A549 (cell line): ENCODE data around the gene PSG2. TPM values are rescaled to one million over a fixed set of nuclear protein-coding genes. Genes with fewer than 3 reads are reported as not detected.
"Not testable (repeated sequence)": the region's sequence is repeated elsewhere in the genome, so short reads cannot be mapped to it uniquely, and the experiment has no call there.

Source experiments
- ATAC-seq, 2 experiments: fragments of 200-7000 bp in 1 of 2; fragments of >200 bp in 1 of 2; cut with Nextera tagmentation in 1 of 2; cut with Tn5 transposase in 1 of 2; 3 replicates each; pipeline versions ENCODE4 v1.8.0 to v1.9.1; 2018 to 2020; ENCODE audit warnings: mild to moderate bottlenecking in 1 of 2, moderate library complexity in 1 of 2
- CTCF ChIA-PET: fragments of 300-600 bp; sonication (Branson Sonifier 250); formaldehyde crosslinking; extraction: SDS; loops from one replicate; lab custom pipeline; 2021; ENCODE audit warnings: antibody characterized with exemption, inconsistent platforms; lab: Yijun Ruan, JAX
- POLR2A ChIA-PET: fragments of 350-600 bp; formaldehyde crosslinking; extraction: SDS; loops from one replicate; lab custom pipeline; 2021; ENCODE audit warnings: antibody characterized with exemption, inconsistent platforms; lab: Yijun Ruan, JAX
- DNase-seq, 2 experiments: peaks; one replicate each; pipeline versions ENCODE4 v3.0.0 to v3.0.0-alpha.2; 2011 to 2016; ENCODE audit warnings: low read depth in 1 of 2, low spot score in 1 of 2
- FAIRE-seq: peaks from 2 replicates; lab custom pipeline; 2011; peaks lifted over from hg19 to GRCh38; lab: Jason Lieb, UNC
- H3K27ac ChIP-seq, 2 experiments: fragments of >200 bp; sonication (Bioruptor Twin); formaldehyde crosslinking; 3 replicates each; pipeline ENCODE4 v1.5.1; 2016 to 2017
- H3K4me1 ChIP-seq: fragments of >200 bp; sonication (Bioruptor Twin); formaldehyde crosslinking; 3 replicates; pipeline ENCODE4 v1.6.1; 2016
- H3K4me2 ChIP-seq: fragments of >200 bp; sonication (Bioruptor Twin); formaldehyde crosslinking; 3 replicates; pipeline ENCODE4 v1.6.1; 2016
- H3K4me3 ChIP-seq: fragments of >200 bp; sonication (Bioruptor Twin); formaldehyde crosslinking; 3 replicates; pipeline ENCODE4 v1.5.1; 2016
- H3K9me3 ChIP-seq: fragments of >200 bp; sonication (Bioruptor Twin); formaldehyde crosslinking; 3 replicates; pipeline ENCODE4 v1.6.1; 2016
- ELK1 ChIP-seq: fragments of 150-350 bp; IDR thresholded peaks from 2 replicates; pipeline ENCODE4 v1.6.1; 2014; ENCODE audit warnings: low read depth, mild to moderate bottlenecking, low read length
- RAD21 ChIP-seq, 2 experiments: fragments of >200 bp in 1 of 2; sonication (Bioruptor Twin) in 1 of 2; formaldehyde crosslinking in 1 of 2; IDR thresholded peaks in 1 of 2; conservative IDR thresholded peaks in 1 of 2; 2 replicates in 1 of 2; 3 replicates in 1 of 2; pipeline ENCODE4 v1.6.1; 2012 to 2018; ENCODE audit warnings: inconsistent platforms in 1 of 2
- SMC3 ChIP-seq: fragments of >200 bp; sonication (Bioruptor Twin); formaldehyde crosslinking; IDR thresholded peaks from 3 replicates; pipeline ENCODE4 v1.6.1; 2018; ENCODE audit warnings: inconsistent platforms
- WGBS: methylation state at CpG from one replicate; pipeline ENCODE4 v1.1.6; 2017; ENCODE audit errors: missing lambda C conversion rate; 5-methylcytosine and 5-hydroxymethylcytosine counted together
- polyA plus RNA-seq, 4 experiments: library from polyadenylated mRNA; depleted of rRNA in 3 of 4; stranded (reverse); fragments of >200 nt; fragmentation: RNase III in 1 of 4; extraction: RNeasy Plus Mini Kit Qiagen cat#74134 plus additional on column Dnase treatment in 1 of 4; gene quantifications; 2 replicates in 3 of 4; 3 replicates in 1 of 4; pipeline ENCODE4 v1.2.3, GENCODE V29; 2011 to 2017
- TF ChIP-seq, protein P1 (sequence below): fragments of >200 bp; sonication (Bioruptor Twin); formaldehyde crosslinking; IDR thresholded peaks from 3 replicates; pipeline ENCODE4 v1.5.1; 2016

Gene PSG2
- polyA plus RNA-seq, 2 of the 4 experiments (the other 2 are of a cell fraction): not detected

DNA sequence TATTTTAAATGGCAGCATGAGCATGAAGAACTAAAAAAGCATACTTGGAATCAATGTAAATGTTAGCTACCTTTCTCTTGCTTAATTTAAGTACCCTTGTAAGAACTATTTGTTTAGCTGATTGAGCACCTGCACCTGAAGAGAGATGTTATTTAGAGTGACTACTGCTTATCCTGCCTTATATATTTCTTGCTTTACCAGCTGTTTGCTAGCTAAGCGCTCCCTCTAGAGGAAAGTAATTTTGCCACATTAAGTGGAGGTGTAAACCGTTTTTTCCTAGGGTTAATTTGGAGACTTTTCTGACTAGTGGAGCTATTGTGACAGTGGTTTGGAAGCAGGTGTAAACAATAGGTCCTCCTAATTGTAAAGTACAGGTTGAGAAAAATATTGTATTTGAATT is 19.4 kb upstream of the PSG2 start:
- Histone ChIP-seq H3K27ac (no peak overlapping the region), H3K4me3 (no peak overlapping the region), H3K4me1 (no peaks in the 10 kb centered on the region), H3K9me3 (peaks cover 35% of the 10 kb centered on the region)
- FAIRE-seq: no peak
- CTCF ChIA-PET: interaction anchor here (0.6 to 2.3 kb wide), 5 partner anchors 14 to 202 kb away, joined by 3 to 10 read pairs (median 4); no protein-coding TSS in a partner anchor
- TF ChIP-seq, protein P1, sequence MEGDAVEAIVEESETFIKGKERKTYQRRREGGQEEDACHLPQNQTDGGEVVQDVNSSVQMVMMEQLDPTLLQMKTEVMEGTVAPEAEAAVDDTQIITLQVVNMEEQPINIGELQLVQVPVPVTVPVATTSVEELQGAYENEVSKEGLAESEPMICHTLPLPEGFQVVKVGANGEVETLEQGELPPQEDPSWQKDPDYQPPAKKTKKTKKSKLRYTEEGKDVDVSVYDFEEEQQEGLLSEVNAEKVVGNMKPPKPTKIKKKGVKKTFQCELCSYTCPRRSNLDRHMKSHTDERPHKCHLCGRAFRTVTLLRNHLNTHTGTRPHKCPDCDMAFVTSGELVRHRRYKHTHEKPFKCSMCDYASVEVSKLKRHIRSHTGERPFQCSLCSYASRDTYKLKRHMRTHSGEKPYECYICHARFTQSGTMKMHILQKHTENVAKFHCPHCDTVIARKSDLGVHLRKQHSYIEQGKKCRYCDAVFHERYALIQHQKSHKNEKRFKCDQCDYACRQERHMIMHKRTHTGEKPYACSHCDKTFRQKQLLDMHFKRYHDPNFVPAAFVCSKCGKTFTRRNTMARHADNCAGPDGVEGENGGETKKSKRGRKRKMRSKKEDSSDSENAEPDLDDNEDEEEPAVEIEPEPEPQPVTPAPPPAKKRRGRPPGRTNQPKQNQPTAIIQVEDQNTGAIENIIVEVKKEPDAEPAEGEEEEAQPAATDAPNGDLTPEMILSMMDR: peak; percentile 16; the same call in 2 of the 3 replicates
- TF ChIP-seq ELK1 (no peak), RAD21 (conservative IDR thresholded peaks at IDR 0.05 in 1 of 2, IDR thresholded peaks at IDR 0.05 in 1 of 2) (peak in 1 of 2 experiments; percentile 54; a peak in 2 of 5 replicates)
- TF ChIP-seq, all 56 proteins: peak for 2
- POLR2A ChIA-PET: no interaction called here
- DNase-seq (no peak), ATAC-seq (no peak)
- H3K4me2 ChIP-seq: no peak overlapping the region
- WGBS: 39% methylated on average over 2 of the region's 2 CpGs

GRCh38 chr19:43098416-43098815 is 15.9 kb upstream of the PSG2 start:
- H3K4me2 ChIP-seq, H3K4me1 ChIP-seq, ATAC-seq, H3K4me3 ChIP-seq, POLR2A ChIA-PET, FAIRE-seq, DNase-seq, H3K27ac ChIP-seq: not testable (repeated sequence)
- peaks cover 22% of the 10 kb centered on the region for H3K9me3 ChIP-seq
- CTCF ChIA-PET: interaction anchor here (0.6 kb wide), 1 partner anchor 10 kb away, joined by 3 read pairs; no protein-coding TSS in a partner anchor

- H3K9me3 ChIP-seq, H3K4me2 ChIP-seq, FAIRE-seq, ATAC-seq, POLR2A ChIA-PET, H3K4me1 ChIP-seq, H3K4me3 ChIP-seq: not testable (repeated sequence)
- CTCF ChIA-PET: interaction anchor here (0.6 to 2.2 kb wide), 7 partner anchors 10 to 394 kb away, joined by 3 to 10 read pairs (median 3); no protein-coding TSS in a partner anchor
- H3K27ac ChIP-seq: peak overlapping the region in 1 of 2 experiments; percentile 46; a peak in 1 of 6 replicates
- 47% methylated on average over 13 of the region's 13 CpGs for WGBS
- peak in 1 of 2 experiments; percentile 64 for DNase-seq
- TF ChIP-seq RAD21 (conservative IDR thresholded peaks at IDR 0.05 in 1 of 2, IDR thresholded peaks at IDR 0.05 in 1 of 2): peak; percentile 76 to 81
- TF ChIP-seq SMC3: peak; percentile 68
- TF ChIP-seq, protein P1: peak; percentile 66
These were observed 5.3 kb upstream of the PSG2 start for GRCh38 chr19:43087702-43088340.

- POLR2A ChIA-PET, DNase-seq, H3K4me3 ChIP-seq, H3K4me1 ChIP-seq, H3K27ac ChIP-seq, ATAC-seq, FAIRE-seq, H3K4me2 ChIP-seq, H3K9me3 ChIP-seq: not testable (repeated sequence)
- WGBS: 74% methylated on average over 2 of the region's 2 CpGs
- CTCF ChIA-PET: interaction anchor here (0.7 to 1.1 kb wide), 2 partner anchors 18 to 201 kb away, joined by 3 read pairs; no protein-coding TSS in a partner anchor
These were observed 3.5 kb upstream of the PSG2 start for GRCh38 chr19:43085796-43086530.
